ENCODE results near the gene CDC34. TPM values are rescaled to one million over a fixed set of nuclear protein-coding genes. Genes with fewer than 3 reads are reported as not detected.

The CDC34 gene
- total RNA-seq, 1 experiment from 2014 or later: 69.6 TPM

DNA sequence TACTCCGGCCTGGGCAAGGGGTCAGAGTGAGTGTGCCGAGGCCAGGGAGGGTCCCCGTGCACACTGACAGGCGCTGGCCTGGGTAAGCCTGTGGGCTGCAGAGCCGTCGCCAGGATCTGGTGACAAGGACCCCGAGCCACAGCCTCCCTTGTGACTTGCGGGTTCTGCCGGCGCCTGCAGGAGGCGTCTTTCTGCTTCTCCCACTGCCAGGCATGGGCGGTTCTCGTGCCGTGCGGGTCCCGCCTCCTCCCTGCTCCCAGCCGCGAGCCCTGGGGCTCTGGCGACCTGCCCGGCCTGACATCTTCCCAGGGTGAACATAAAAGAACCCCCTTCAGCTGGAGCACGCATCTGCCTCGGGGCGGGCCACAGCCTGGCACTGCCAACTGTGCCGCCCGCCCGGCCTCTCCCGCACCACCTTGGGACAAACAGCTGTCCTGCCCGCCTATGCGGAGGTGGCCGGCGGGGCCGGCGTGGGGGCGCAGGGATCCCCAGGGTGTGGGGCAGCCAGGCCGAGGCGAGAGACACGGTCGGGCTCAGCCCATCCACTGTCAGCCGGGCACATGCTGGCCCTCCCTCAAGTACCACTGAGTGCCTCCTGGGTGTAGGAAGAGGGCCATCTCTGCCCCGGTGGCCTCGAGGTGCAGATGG lies 56.7 kb downstream of the CDC34 start:
- peak; percentile 77 for DNase-seq (ENCODE audit: low read depth)

DNA sequence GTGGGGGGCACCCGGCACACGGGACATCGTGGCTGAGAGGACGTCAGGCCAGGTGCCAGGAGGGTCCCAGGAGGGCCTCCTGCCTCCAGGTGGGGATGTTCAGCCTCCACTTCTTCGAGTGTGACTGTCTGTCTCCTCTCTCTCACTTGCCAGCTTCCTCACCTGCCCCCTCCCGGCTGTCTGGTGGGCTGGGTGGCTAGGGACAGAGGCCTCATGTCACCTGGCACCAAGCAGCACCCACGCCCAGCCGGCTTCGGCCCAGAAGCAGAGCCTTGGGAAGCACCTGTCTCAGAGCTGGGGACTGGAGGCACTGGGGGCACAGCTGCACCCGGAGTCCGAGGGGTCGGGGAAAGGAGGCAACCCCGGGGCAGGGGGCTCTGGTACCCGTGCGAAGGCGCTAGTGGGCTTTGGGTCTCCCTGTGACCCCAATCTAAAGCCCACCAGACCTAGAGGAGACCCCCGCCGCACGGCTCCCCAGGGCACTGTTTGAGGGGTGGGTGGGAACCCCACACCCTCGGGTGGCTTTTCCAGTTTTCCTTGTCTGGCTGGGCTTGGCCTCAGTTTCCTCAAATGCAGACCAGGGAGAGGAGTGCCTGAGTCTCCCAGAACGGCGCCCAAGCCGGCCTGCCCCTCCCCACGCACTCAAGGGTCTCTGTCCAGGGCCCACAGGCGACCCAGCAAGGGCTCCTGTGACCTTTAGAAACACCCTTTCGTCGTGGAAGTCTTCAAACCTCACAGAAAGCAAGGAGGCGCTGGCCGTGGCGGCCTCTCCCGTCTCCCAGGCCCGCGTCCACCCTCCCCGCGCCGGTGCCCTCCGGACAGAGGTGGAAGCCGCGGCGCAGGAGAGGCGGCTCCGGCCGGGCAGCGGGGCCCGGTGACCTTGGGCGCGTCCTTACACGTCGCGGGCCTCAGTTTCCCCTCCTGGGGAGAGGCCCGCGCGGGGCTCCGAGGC lies 57.5 kb downstream of the CDC34 start:
- DNase-seq (ENCODE audit: low read depth): no peak

DNA sequence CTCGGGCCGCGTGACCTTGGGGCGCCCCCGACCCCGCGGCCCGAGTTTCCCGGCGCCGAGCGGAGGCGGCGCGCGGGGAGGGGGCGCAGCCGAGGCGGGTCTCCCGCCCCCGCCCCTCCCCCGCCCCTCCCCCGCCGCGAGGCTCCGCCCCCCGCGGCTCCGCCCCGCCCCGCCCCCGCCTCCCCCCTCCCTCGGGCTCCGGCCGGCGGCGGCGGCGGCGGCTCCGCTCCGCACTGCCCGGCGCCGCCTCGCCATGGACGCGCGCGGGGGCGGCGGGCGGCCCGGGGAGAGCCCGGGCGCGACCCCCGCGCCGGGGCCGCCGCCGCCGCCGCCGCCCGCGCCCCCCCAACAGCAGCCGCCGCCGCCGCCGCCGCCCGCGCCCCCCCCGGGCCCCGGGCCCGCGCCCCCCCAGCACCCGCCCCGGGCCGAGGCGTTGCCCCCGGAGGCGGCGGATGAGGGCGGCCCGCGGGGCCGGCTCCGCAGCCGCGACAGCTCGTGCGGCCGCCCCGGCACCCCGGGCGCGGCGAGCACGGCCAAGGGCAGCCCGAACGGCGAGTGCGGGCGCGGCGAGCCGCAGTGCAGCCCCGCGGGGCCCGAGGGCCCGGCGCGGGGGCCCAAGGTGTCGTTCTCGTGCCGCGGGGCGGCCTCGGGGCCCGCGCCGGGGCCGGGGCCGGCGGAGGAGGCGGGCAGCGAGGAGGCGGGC lies 58.3 kb downstream of the CDC34 start, which contains the start of gene HCN2:
TSS of gene HCN2 (plus strand) at position 189 of the 703 bp plus-strand sequence. CDS start at position 254, 65 bp downstream.
- DNase-seq (ENCODE audit: low read depth): no peak

DNA sequence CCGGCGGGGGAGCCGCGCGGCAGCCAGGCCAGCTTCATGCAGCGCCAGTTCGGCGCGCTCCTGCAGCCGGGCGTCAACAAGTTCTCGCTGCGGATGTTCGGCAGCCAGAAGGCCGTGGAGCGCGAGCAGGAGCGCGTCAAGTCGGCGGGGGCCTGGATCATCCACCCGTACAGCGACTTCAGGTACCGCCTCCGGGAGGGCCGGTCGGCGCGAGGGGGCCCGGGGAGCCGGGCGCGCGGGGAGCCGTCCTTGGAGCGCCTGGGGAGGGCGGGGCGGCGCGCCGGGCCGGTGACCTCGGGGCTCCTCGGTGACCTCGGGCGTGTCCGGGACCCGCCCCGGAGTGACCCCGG lies 58.8 kb downstream of the CDC34 start:
- peak; percentile 18 for DNase-seq (ENCODE audit: low read depth)

GRCh38 chr19:590750-591098 lies 59.2 kb downstream of the CDC34 start:
- no peak for DNase-seq (ENCODE audit: low read depth)

GRCh38 chr19:591099-591958 lies 59.8 kb downstream of the CDC34 start:
- no peak for DNase-seq (ENCODE audit: low read depth)

Other genes starting within 250 kb of the CDC34 start
- gene PLPP2, start 240.4 kb upstream of the CDC34 start, total RNA-seq (2014; rRNA removed): not detected in 2 replicates
- gene MIER2, start 187.0 kb upstream of the CDC34 start, total RNA-seq (2014; rRNA removed): 16.5 and 20.1 TPM in 2 replicates
- 0.29 and 0.32 TPM in 2 replicates for gene C2CD4C, start 122.6 kb upstream of the CDC34 start, total RNA-seq (2014; rRNA removed)
- 0.32 and 0.57 TPM in 2 replicates for gene SHC2, start 70.7 kb upstream of the CDC34 start, total RNA-seq (2014; rRNA removed)
- 0.19 and 0.23 TPM in 2 replicates for gene MADCAM1, start 35.3 kb upstream of the CDC34 start, total RNA-seq (2014; rRNA removed)
- gene TPGS1, start 24.3 kb upstream of the CDC34 start, total RNA-seq (2014; rRNA removed): 84.8 and 85.9 TPM in 2 replicates
- 1.7 TPM in 1 of 2 replicates, not detected in the other for gene GZMM, start 12.3 kb downstream of the CDC34 start, total RNA-seq (2014; rRNA removed)
- 746 and 758 TPM in 2 replicates for gene BSG, start 40.8 kb downstream of the CDC34 start, total RNA-seq (2014; rRNA removed)
- gene HCN2, start 58.1 kb downstream of the CDC34 start, total RNA-seq (2014; rRNA removed): 1.4 and 1.9 TPM in 2 replicates
- gene POLRMT, start 101.8 kb downstream of the CDC34 start, total RNA-seq (2014; rRNA removed): 42.4 and 44.4 TPM in 2 replicates
- gene FGF22, start 108.1 kb downstream of the CDC34 start, total RNA-seq (2014; rRNA removed): not detected in 2 replicates
- gene RNF126, start 131.5 kb downstream of the CDC34 start, total RNA-seq (2014; rRNA removed): 73.6 and 88.4 TPM in 2 replicates
- 125 and 217 TPM in 2 replicates for gene FSTL3, start 144.6 kb downstream of the CDC34 start, total RNA-seq (2014; rRNA removed)
- gene PRSS57, start 163.7 kb downstream of the CDC34 start, total RNA-seq (2014; rRNA removed): not detected in 2 replicates
- 2.2 and 2.3 TPM in 2 replicates for gene PALM, start 177.2 kb downstream of the CDC34 start, total RNA-seq (2014; rRNA removed)
- 0.46 and 0.58 TPM in 2 replicates for gene MISP, start 219.4 kb downstream of the CDC34 start, total RNA-seq (2014; rRNA removed)